OCI-LY7 (cell line): ENCODE results near the gene HES2. TPM values are rescaled to one million over a fixed set of nuclear protein-coding genes. Genes with fewer than 3 reads are reported as not detected.
"Not testable (repeated sequence)": the region's sequence is repeated elsewhere in the genome, so short reads cannot be mapped to it uniquely, and the experiment has no call there.

Source experiments
- BruUV-seq: library from RNA; stranded (reverse); fragments of 400-500 nt; replicated peaks from 2 replicates; lab custom pipeline; 2021; lab: Mats Ljungman, UMichigan
- CTCF ChIA-PET: fragments of 300-600 bp; sonication (Branson Sonifier 250); formaldehyde crosslinking; loops from one replicate; lab custom pipeline; 2022; ENCODE audit warnings: antibody characterized with exemption; ENCODE audit not compliant: unreplicated experiment; lab: Charles Lee
- POLR2A ChIA-PET: fragments of 300-600 bp; sonication (Branson Sonifier 250); formaldehyde crosslinking; loops from one replicate; lab custom pipeline; 2022; ENCODE audit warnings: antibody characterized with exemption; lab: Charles Lee
- DNase-seq: peaks from one replicate; pipeline ENCODE4 v3.0.0-alpha.2; 2015; ENCODE audit warnings: low spot score
- H2AFZ ChIP-seq: fragments of 200-600 bp; sonication (generic), shearing (Covaris generic); 2 replicates; pipeline ENCODE4 v1.6.1; 2014; ENCODE audit warnings: mild to moderate bottlenecking, antibody characterized with exemption, low read length, moderate library complexity
- H3K27ac ChIP-seq: fragments of 200-600 bp; sonication (generic); 2 replicates; pipeline ENCODE4 v1.5.1; 2014; ENCODE audit warnings: mixed run types, low read depth, mild to moderate bottlenecking, moderate library complexity, low read length, inconsistent platforms; ENCODE audit not compliant: poor library complexity, severe bottlenecking
- H3K36me3 ChIP-seq: fragments of 200-600 bp; sonication (generic); 2 replicates; pipeline ENCODE4 v1.6.1; 2014; ENCODE audit warnings: mild to moderate bottlenecking, antibody characterized with exemption, low read length, moderate library complexity, mixed read lengths; ENCODE audit not compliant: insufficient read depth
- H3K4me1 ChIP-seq: fragments of 200-600 bp; sonication (generic); 2 replicates; pipeline ENCODE4 v1.5.1; 2014; ENCODE audit warnings: mild to moderate bottlenecking, low read length; ENCODE audit not compliant: insufficient read depth, poor library complexity, severe bottlenecking
- H3K4me2 ChIP-seq: fragments of 200-600 bp; sonication (generic); 2 replicates; pipeline ENCODE4 v1.6.1; 2014; ENCODE audit warnings: mild to moderate bottlenecking, low read length
- H3K4me3 ChIP-seq: fragments of 200-600 bp; sonication (generic); 2 replicates; pipeline ENCODE4 v1.5.1; 2014; ENCODE audit warnings: mild to moderate bottlenecking, low read depth, low read length; ENCODE audit not compliant: poor library complexity, severe bottlenecking
- H3K79me2 ChIP-seq: fragments of 200-600 bp; sonication (generic); 2 replicates; pipeline ENCODE4 v1.6.1; 2016; ENCODE audit warnings: low read depth, mild to moderate bottlenecking, low read length, moderate library complexity, mixed read lengths; ENCODE audit not compliant: insufficient read depth
- H3K9me2 ChIP-seq: fragments of 200-600 bp; sonication (generic); 2 replicates; pipeline ENCODE4 v1.6.1; 2016; ENCODE audit warnings: mild to moderate bottlenecking, low read length, mixed read lengths; ENCODE audit not compliant: insufficient read depth
- H3K9me3 ChIP-seq: fragments of 200-600 bp; sonication (generic); 2 replicates; pipeline ENCODE4 v1.6.1; 2014; ENCODE audit warnings: mild to moderate bottlenecking, mixed run types, low read length, mixed read lengths
- H4K20me1 ChIP-seq: fragments of 200-600 bp; sonication (generic); 2 replicates; pipeline ENCODE4 v1.6.1; 2014; ENCODE audit warnings: mild to moderate bottlenecking, antibody characterized with exemption, low read length, moderate library complexity, mixed read lengths; ENCODE audit not compliant: insufficient read depth
- CTCF ChIP-seq: fragments of 200-600 bp; sonication (generic); conservative IDR thresholded peaks from 2 replicates; pipeline ENCODE4 v1.5.1; 2014; ENCODE audit warnings: mild to moderate bottlenecking, antibody characterized with exemption, low read length, moderate library complexity, mixed read lengths
- EZH2phosphoT487 ChIP-seq: fragments of 200-600 bp; sonication (generic); IDR thresholded peaks from 2 replicates; pipeline ENCODE4 v1.6.1; 2018; ENCODE audit warnings: low read depth, borderline replicate concordance, mild to moderate bottlenecking, mixed run types, antibody characterized with exemption, low read length, moderate library complexity, mixed read lengths
- intact Hi-C: fragments of 100-400 bp; cut with micrococcal nuclease; formaldehyde crosslinking; loops from one replicate; pipeline ENCODE4 v1.10.0; 2022; ENCODE audit not compliant: unreplicated experiment
- total RNA-seq, 2 experiments: library from RNA; depleted of rRNA in 1 of 2; stranded (reverse); fragments of >200 nt in 1 of 2; shearing (Covaris generic) in 1 of 2; gene quantifications; 2 replicates each; pipeline ENCODE4 v1.2.3, GENCODE V29; 2014 to 2022

HES2 gene
- total RNA-seq, 2 experiments from 2014 or later, result not detected

- Histone ChIP-seq H3K4me1 (no peaks in the 10 kb centered on the region), H3K4me2 (no peak overlapping the region), H3K4me3 (no peak overlapping the region), H3K36me3 (no peaks in the 10 kb centered on the region), H3K79me2 (peaks cover 8% of the 10 kb centered on the region; the same call in 1 of the 2 replicates), H4K20me1 (no peaks in the 10 kb centered on the region), H3K9me2 (no peaks in the 10 kb centered on the region), H2AFZ (no peak overlapping the region), H3K27ac (no peak overlapping the region), H3K9me3 (peaks cover 12% of the 10 kb centered on the region)
- DNase-seq, result no peak
- ChIA-PET CTCF (no interaction called here), POLR2A (interaction anchor here (1.2 kb wide), 1 partner anchor 36 kb away, joined by 3 read pairs; no protein-coding TSS in a partner anchor)
- no TSS peak for BruUV-seq
- no peak for TF ChIP-seq EZH2phosphoT487
- TF ChIP-seq CTCF, result 0 out of 2 replicates have a peak, but pooled peaks have one; percentile 20
- intact Hi-C loops, result no loop called here
Measured at GRCh38 chr1:6378096-6378746, 41.5 kb downstream of the HES2 start.

DNA sequence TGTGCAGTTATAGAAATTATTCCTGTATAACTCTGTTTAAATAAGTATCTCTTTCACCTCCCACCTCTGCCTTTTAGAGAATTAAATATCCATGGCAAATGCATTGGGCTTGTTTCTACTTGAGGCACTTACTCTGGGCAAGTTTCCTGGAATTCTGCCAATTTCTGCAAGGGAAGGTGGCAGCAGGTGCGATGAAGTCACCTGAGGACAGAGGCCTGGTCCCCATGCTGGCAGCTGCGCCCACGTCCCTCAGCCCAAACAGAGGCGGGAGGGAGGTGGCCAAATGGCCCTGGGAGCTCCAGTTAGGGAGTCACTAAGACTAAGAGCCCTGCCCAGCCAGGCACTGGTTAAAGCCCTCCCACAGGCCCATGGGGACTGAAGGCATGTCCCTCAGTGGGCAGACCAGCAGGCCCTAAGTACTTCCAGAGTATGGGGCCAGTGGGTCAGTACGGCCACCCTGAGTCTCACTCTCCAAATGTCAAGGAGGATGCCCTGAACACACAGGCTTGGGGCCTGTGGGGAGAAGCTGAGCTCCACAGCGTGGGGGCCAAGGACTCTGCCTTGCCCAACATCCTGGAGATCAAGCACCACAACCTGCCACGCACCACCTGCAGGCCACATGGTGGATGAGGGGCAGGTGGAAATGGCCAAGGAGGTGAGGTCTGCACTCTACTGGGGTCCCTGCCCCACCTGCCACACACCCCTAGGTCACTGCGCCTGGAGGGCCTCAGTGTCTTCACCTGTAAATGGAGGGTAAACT, 45.6 kb downstream of the HES2 start:
- Histone ChIP-seq H3K4me2 (no peak overlapping the region), H3K36me3 (no peaks in the 10 kb centered on the region), H3K79me2 (no peaks in the 10 kb centered on the region), H3K9me2 (no peaks in the 10 kb centered on the region), H2AFZ (no peak overlapping the region), H3K4me3 (no peak overlapping the region), H3K27ac (no peak overlapping the region), H4K20me1 (no peaks in the 10 kb centered on the region), H3K9me3 (no peaks in the 10 kb centered on the region), H3K4me1 (no peaks in the 10 kb centered on the region)
- POLR2A ChIA-PET, result interaction anchor here (0.5 kb wide), 1 partner anchor 130 kb away, joined by 4 read pairs; the partner anchor contains the start of gene HES3
- DNase-seq, result no peak
- no peak for TF ChIP-seq EZH2phosphoT487
- no peak for TF ChIP-seq CTCF
- no TSS peak for BruUV-seq
- CTCF ChIA-PET, result no interaction called here
- intact Hi-C loops, result no loop called here

DNA sequence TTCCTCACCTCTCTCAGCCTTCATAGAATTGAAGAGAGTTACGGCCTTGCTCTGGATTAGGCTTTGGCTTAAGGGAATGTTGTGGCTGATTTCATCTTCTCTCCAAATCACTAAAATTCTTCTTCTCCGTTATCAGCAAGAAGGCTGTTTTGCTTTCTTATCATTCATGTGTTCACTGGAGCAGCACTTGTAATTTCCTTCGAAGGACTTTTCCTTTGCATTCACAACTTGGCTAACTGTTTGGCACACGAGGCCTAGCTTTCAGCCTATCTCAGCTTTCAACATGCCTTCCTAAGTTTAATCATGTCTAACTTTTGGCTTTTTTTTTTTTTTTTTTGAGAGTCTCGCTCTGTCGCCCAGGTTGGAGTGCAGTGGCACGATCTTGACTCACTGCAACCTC, 47.5 kb downstream of the HES2 start:
- intact Hi-C loops, BruUV-seq, H3K27ac ChIP-seq: not testable (repeated sequence)

More for the DNA sequence above, 47.5 kb downstream of the HES2 start:
- H3K36me3 ChIP-seq, H3K4me1 ChIP-seq, H2AFZ ChIP-seq, H3K4me3 ChIP-seq, POLR2A ChIA-PET, H4K20me1 ChIP-seq, H3K79me2 ChIP-seq, CTCF ChIA-PET, H3K9me3 ChIP-seq, H3K9me2 ChIP-seq, DNase-seq, H3K4me2 ChIP-seq: not testable (repeated sequence)
